ENCODE results near the gene MYL4.

- TF ChIP-seq, protein P1, sequence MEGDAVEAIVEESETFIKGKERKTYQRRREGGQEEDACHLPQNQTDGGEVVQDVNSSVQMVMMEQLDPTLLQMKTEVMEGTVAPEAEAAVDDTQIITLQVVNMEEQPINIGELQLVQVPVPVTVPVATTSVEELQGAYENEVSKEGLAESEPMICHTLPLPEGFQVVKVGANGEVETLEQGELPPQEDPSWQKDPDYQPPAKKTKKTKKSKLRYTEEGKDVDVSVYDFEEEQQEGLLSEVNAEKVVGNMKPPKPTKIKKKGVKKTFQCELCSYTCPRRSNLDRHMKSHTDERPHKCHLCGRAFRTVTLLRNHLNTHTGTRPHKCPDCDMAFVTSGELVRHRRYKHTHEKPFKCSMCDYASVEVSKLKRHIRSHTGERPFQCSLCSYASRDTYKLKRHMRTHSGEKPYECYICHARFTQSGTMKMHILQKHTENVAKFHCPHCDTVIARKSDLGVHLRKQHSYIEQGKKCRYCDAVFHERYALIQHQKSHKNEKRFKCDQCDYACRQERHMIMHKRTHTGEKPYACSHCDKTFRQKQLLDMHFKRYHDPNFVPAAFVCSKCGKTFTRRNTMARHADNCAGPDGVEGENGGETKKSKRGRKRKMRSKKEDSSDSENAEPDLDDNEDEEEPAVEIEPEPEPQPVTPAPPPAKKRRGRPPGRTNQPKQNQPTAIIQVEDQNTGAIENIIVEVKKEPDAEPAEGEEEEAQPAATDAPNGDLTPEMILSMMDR (IDR thresholded peaks at IDR 0.05) = no peak
- peak; percentile 83 for TF ChIP-seq POLR2AphosphoS5 (IDR thresholded peaks at IDR 0.05)
These were observed 31.0 kb downstream of the MYL4 start for GRCh38 chr17:47239967-47240651.

Measured in gastroesophageal sphincter (tissue), 3 donors.